Heart right ventricle (tissue), 16 donors: ENCODE data around the gene OR10C1. TPM values are rescaled to one million over a fixed set of nuclear protein-coding genes. Genes with fewer than 3 reads are reported as not detected.

Experiments
- ATAC-seq, 8 donors: fragments of 200-7000 bp; cut with Tn5 transposase; one replicate each; pipeline ENCODE4 v1.9.1; 2020; ENCODE audit warnings: mild to moderate bottlenecking in 8 of 8, moderate library complexity in 8 of 8, moderate number of reproducible peaks in 1 of 8
- DNase-seq, 2 donors: peaks; one replicate each; pipeline ENCODE4 v3.0.0-alpha.2; 2020
- H3K27ac ChIP-seq, 10 donors: fragments of 200-600 bp; sonication (generic) in 2 of 10; one replicate each; pipeline versions ENCODE4 v1.5.0 to v1.8.0; 2020 to 2022; ENCODE audit warnings: mild to moderate bottlenecking in 3 of 10
- H3K27me3 ChIP-seq, 7 donors: fragments of 200-600 bp; one replicate each; pipeline ENCODE4 v1.8.0; 2021 to 2022; ENCODE audit warnings: mild to moderate bottlenecking in 2 of 7
- H3K36me3 ChIP-seq, 9 donors: fragments of 200-600 bp; sonication (generic) in 1 of 9; one replicate each; pipeline versions ENCODE4 v1.5.0 to v1.8.0; 2020 to 2022; ENCODE audit warnings: mild to moderate bottlenecking in 2 of 9
- H3K4me1 ChIP-seq, 9 donors: fragments of 200-600 bp; sonication (generic) in 1 of 9; one replicate each; pipeline versions ENCODE4 v1.5.0 to v1.8.0; 2020 to 2022; ENCODE audit warnings: mild to moderate bottlenecking in 4 of 9
- H3K4me3 ChIP-seq, 10 donors: fragments of 200-600 bp; sonication (generic) in 2 of 10; one replicate each; pipeline versions ENCODE4 v1.5.0 to v1.8.0; 2020 to 2022; ENCODE audit warnings: mild to moderate bottlenecking in 7 of 10, moderate library complexity in 2 of 10
- H3K9me3 ChIP-seq, 11 donors: fragments of 200-600 bp in 10 of 11; sonication (generic) in 2 of 11; one replicate each; pipeline versions ENCODE4 v1.5.0 to v1.8.0; 2013 to 2022; ENCODE audit warnings: mild to moderate bottlenecking in 2 of 11, control low read depth in 1 of 11, moderate library complexity in 1 of 11
- WGBS, 2 donors: extraction: QIAGEN DNeasy Blood & Tissue Kit; methylation state at CpG; one replicate each; pipeline ENCODE4 v1.1.7; 2013; ENCODE audit warnings: inconsistent platforms in 1 of 2; 5-methylcytosine and 5-hydroxymethylcytosine counted together
- intact Hi-C, 10 donors: fragments of 100-400 bp; cut with DNase I; formaldehyde crosslinking; loops; one replicate each; pipeline versions ENCODE4 v1.11.1 to v1.14.2; 2022
- polyA plus RNA-seq, 2 donors: library from polyadenylated mRNA; stranded (reverse); fragments of 200-250 nt; gene quantifications; one replicate each; pipeline ENCODE4 v1.2.3, GENCODE V29; 2013
- total RNA-seq, 10 donors: library from RNA; stranded (reverse); fragmentation: NEBNext Ultra II Directional in 3 of 10; extraction: Animal tissue kit (Norgen Biotek cat#: 25700) in 3 of 10; gene quantifications; one replicate each; pipeline versions ENCODE4 v1.2.1 to v1.2.4, GENCODE V29; 2021 to 2023
- TF ChIP-seq, protein P1 (sequence below), 9 donors: fragments of 200-600 bp; sonication (generic) in 2 of 9; IDR thresholded peaks; one replicate each; pipeline versions ENCODE4 v1.5.0 to v1.8.0; 2021 to 2022; ENCODE audit warnings: antibody characterized with exemption in 9 of 9, mild to moderate bottlenecking in 5 of 9, moderate library complexity in 1 of 9
- donor health status: Arrhythmogenic right ventricular cardiomyopathy.
- donor health status: ischemic (EF 13 %, LVEDD 7.1; RV severe dilation, severe dysfunction).
- donor health status: healthy with polysubstance abuse.
- donor health status: DM: no; HTN: yes; CAD: no.
- donor health status: DM: no; HTN: no; CAD: no.
- donor health status: ischemic (EF 25% LVEDD 6.9; RV normal size, moderate dysfunction).
- donor health status: ischemic (EF 25% LVEDD 5.7; RV mildly dilated, moderate dysfunction).
- donor health status: healthy.
- donor health status: DM: yes; HTN: yes; CAD: no.
- donor health status: Ischemic cardiomyopathy.
- donor health status: ischemic (EF 35%, LVEDD 5.7; RV mildly dilated, moderate dysfunction).
- donor health status: nonischemic (EF 11% LVEDD 7.7; RV severe dilation, severe dysfunction).
- donor health status: DM: yes; HTN: yes; CAD: no.
- donor health status: PGD.
- donor health status: ischemic (EF 29% LVEDD 5.4; RV normal size, mild dysfunction).
- donor health status: nonischemic (EF 23%, LVEDD 6.1; RV moderate dilation, normal function).

The OR10C1 gene
- total and polyA plus RNA-seq, 12 donors: not detected

DNA sequence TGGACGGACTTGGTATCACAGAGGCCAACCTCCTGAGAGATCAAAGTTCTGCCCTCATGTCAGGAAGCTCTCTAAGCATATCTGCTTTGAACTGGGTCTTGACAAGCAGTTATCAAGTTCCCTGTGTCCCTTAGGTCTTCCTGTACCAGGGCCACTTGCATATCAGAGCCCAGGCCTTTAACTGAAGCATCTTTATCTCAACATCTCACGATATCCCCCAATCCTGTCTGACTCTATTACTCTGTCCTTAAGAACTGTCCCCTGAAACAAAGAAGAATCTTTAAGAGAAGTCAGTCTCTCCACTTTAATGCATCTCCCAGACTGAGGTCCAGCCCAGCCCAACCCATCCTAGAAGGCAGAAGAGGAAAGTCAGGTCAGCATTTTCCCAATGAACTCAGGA is 40.5 kb downstream of the OR10C1 start:
- peaks cover 0 to 12% (median 0%) of the 10 kb centered on the region in 11 donors for H3K9me3 ChIP-seq
- DNase-seq (no peak), ATAC-seq (no peak)
- H3K27me3 ChIP-seq: peaks cover 0 to 14% (median 2%) of the 10 kb centered on the region in 7 donors
- TF ChIP-seq, protein P1, sequence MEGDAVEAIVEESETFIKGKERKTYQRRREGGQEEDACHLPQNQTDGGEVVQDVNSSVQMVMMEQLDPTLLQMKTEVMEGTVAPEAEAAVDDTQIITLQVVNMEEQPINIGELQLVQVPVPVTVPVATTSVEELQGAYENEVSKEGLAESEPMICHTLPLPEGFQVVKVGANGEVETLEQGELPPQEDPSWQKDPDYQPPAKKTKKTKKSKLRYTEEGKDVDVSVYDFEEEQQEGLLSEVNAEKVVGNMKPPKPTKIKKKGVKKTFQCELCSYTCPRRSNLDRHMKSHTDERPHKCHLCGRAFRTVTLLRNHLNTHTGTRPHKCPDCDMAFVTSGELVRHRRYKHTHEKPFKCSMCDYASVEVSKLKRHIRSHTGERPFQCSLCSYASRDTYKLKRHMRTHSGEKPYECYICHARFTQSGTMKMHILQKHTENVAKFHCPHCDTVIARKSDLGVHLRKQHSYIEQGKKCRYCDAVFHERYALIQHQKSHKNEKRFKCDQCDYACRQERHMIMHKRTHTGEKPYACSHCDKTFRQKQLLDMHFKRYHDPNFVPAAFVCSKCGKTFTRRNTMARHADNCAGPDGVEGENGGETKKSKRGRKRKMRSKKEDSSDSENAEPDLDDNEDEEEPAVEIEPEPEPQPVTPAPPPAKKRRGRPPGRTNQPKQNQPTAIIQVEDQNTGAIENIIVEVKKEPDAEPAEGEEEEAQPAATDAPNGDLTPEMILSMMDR (IDR thresholded peaks at IDR 0.05): no peak
- H3K4me1 ChIP-seq: no peaks in the 10 kb centered on the region
- WGBS, 2 donors: 29 to 39% methylated on average over 2 of the region's 2 CpGs
- no peak overlapping the region for H3K27ac ChIP-seq
- H3K4me3 ChIP-seq: no peak overlapping the region
- intact Hi-C loops: no loop called here
- no peaks in the 10 kb centered on the region for H3K36me3 ChIP-seq

DNA sequence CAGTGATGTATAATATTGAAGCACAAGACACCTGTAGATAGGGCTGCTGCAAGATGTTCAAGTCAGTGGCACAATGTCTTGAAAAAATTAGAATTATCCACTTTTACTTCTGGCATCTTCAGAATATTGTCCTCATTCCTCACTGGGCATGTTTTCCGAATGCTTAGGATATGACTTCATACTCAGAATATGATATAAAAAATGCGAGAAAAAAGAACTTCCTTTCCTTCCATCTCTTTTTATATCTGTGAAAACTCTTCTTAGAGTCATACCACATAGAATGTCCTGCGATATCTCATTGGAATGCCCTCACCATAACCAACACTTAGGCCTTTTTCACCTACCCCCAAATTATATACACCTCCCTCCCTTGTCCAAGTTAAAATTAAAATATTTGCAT is 44.1 kb downstream of the OR10C1 start:
- intact Hi-C loops: no loop called here
- WGBS, 2 donors: 49 to 58% methylated on average over 3 of the region's 3 CpGs
- H3K27ac ChIP-seq: no peak overlapping the region
- H3K36me3 ChIP-seq: no peaks in the 10 kb centered on the region
- H3K9me3 ChIP-seq: peaks cover 0 to 12% (median 0%) of the 10 kb centered on the region in 11 donors
- H3K4me1 ChIP-seq: no peaks in the 10 kb centered on the region
- TF ChIP-seq, protein P1 (IDR thresholded peaks at IDR 0.05): no peak
- ATAC-seq (no peak), DNase-seq (no peak)
- H3K4me3 ChIP-seq: no peak overlapping the region
- H3K27me3 ChIP-seq: peaks cover 0 to 12% (median 7%) of the 10 kb centered on the region in 7 donors

GRCh38 chr6:29483735-29484134 is 44.6 kb downstream of the OR10C1 start:
- no peak overlapping the region for H3K27ac ChIP-seq
- WGBS, 2 donors: 68 to 79% methylated on average over 1 of the region's 1 CpG
- H3K4me1 ChIP-seq: no peaks in the 10 kb centered on the region
- TF ChIP-seq, protein P1 (IDR thresholded peaks at IDR 0.05): no peak
- H3K4me3 ChIP-seq: no peak overlapping the region
- intact Hi-C loops: no loop called here
- DNase-seq (no peak), ATAC-seq (no peak)
- peaks cover 0 to 12% (median 0%) of the 10 kb centered on the region in 11 donors for H3K9me3 ChIP-seq
- H3K27me3 ChIP-seq: peaks cover 0 to 16% (median 4%) of the 10 kb centered on the region in 7 donors
- no peaks in the 10 kb centered on the region for H3K36me3 ChIP-seq

GRCh38 chr6:29486577-29486976 is 47.5 kb downstream of the OR10C1 start:
- DNase-seq (no peak), ATAC-seq (no peak)
- intact Hi-C loops: no loop called here
- peaks cover 0 to 7% (median 0%) of the 10 kb centered on the region in 11 donors for H3K9me3 ChIP-seq
- TF ChIP-seq, protein P1 (IDR thresholded peaks at IDR 0.05): no peak
- H3K27me3 ChIP-seq: peaks cover 0 to 26% (median 4%) of the 10 kb centered on the region in 7 donors
- WGBS, 2 donors: 49 to 54% methylated on average over 4 of the region's 4 CpGs
- no peaks in the 10 kb centered on the region for H3K36me3 ChIP-seq
- H3K4me1 ChIP-seq: no peaks in the 10 kb centered on the region
- H3K4me3 ChIP-seq: no peak overlapping the region
- no peak overlapping the region for H3K27ac ChIP-seq
